IPS-NIHi7 (cell line): ENCODE results near the gene HSD17B4.
"Not testable (repeated sequence)": the region's sequence is repeated elsewhere in the genome, so short reads cannot be mapped to it uniquely, and the experiment has no call there.

ENCODE experiments used
- DNase-seq: peaks from one replicate; pipeline ENCODE4 v3.0.0; 2012; ENCODE audit warnings: mixed read lengths; ENCODE audit errors: extremely low spot score

Gene HSD17B4

DNA sequence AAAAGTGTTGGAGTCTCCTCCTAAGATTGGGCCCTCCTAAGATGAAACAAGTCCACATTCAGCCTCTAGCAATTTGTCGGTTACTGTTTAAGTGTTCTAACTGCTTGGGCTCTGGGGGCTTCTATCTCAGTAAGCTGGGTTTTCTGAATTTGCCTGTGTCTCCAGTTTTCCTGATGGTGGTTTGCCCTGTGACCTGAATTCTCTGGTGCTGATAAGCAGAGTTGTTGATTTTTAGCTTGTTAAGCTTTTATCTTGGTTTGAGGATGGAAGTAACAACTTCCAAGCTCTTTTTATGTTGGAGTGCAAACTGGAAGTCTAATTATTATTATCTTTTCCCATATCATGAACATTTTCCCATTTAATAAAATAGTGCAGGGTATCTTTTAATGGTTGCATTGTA lies 30.9 kb downstream of the HSD17B4 start:
- DNase-seq, result no peak

DNA sequence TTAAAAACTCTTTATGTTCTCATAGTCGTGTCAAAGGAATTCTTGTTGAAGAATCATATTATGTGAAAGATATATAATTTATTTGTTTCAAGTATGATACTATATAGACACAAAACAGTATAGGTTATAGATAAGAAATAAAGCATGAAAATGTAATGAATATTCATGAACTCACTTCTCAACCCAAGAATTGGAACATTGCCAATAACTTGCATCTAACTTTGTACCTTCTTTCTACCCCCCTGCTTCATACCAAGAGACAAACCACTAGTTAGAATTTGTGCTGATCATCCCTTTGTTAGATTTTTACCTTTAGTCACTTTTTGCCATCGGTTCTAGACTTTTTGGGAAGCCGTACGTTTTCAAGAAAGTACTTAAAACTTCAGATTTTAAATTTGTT lies 32.6 kb downstream of the HSD17B4 start:
- no peak for DNase-seq

DNA sequence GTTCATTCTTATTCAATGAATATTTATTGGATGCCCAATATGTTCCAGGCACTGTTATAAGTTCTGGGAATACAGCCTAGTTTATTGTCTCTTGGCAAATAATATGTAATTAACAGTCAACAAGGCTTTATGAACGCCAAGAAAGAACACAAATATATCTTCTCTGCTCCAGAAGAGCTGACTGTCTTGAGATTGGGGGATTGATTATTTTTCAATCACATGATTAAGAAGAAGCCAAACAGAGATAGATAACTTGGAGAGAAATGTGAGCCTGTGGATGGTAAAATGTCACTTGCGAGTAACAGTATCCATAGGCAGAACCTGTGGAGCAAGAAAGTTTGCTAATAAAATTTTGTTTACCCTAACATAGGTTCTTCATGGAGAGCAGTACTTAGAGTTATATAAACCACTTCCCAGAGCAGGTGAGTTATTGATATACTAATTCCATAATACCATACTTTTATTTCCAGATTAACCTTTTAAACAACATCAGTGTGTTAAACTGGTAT lies 49.4 kb downstream of the HSD17B4 start:
- DNase-seq, result no peak

DNA sequence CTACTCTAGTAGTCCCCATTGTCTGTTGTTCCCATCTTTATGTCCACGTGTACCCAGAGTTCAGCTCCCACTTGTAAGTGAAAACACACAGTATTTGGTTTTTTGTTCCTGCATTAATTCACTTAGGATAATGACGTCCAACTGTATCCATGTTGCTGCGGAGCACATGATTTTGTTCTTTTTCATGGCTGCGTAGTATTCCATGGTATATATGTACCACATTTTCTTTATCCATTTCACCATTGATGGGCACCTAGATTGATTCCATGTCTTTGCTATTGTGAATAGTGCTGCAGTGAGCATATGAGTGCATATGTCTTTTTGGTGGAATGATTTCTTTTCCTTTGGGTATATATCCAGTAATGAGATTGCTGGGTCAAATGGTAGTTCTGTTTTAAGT lies 51.6 kb downstream of the HSD17B4 start:
- not testable (repeated sequence) for DNase-seq

DNA sequence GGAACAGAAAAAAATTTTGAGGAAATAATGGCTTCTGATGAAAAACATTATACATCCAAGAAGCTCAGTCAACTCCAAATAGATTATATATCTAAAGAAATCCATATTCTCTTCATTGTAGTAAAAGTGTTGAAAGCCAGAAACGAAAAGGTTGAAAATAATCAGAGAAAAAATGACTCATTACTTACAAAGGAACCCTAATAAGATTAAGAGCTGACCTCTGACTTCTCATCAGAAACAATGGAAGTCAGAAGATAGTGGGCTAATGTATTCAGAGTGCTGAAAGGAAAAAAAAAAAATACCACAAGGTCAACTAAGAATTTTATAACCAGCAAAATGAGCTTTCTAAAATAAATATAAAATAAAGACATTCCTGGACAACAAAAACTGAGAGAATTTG lies 60.0 kb downstream of the HSD17B4 start:
- DNase-seq, result no peak

DNA sequence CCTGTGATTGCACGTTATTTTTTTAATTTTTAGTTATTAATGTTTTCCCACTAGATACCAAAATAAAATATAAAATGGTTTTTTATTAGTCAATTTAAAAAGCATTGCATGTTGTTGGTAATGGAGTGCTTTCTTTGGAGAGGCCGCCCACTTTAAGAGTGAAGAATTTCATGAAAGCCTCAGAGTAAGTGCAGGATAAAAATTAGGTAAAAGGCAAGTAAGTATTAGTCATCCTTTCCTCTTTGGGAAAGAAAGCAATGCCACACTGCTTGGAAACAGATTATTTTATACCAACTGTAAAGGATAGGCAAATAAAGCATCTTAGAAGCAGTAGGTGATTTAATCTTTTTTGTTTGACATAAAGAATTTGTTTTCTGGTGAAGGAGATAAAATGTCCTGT lies 62.9 kb downstream of the HSD17B4 start:
- no peak for DNase-seq

DNA sequence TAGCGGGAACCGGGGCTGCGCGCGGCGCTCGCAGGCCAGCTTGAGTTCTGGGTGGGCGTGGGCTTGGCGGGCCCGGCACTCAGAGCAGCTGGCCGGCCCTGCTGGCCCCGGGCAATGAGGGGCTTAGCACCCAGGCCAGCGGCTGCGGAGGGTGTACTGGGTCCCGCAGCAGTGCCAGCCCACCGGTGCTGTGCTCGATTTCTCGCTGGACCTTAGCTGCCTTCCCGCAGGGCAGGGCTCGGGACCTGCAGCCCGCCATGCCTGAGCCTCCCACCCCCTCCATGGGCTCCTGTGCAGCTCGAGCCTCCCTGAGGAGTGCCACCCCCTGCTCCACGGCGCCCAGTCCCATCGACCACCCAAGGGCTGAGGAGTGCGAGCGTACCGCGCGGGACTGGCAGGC lies 64.8 kb downstream of the HSD17B4 start:
- not testable (repeated sequence) for DNase-seq

DNA sequence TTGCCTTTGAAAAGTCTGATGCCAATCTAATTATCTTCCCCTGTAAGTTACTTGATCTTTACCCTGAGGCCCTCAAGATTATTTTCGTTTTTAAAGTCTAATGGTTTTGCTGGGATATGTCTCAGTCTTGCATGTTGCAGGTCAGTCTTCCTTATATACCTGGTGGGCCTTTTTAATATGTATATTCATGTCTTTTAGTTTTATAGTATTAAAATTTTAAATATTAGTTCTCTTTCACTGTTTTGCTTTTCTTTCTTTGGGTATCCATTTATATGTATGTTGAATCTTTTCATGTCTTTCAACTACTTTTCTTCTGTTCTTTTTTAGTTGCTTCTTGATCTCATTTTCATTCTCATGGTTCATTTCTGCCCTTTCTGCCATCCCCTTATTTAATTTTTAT lies 68.9 kb downstream of the HSD17B4 start:
- DNase-seq, result no peak

DNA sequence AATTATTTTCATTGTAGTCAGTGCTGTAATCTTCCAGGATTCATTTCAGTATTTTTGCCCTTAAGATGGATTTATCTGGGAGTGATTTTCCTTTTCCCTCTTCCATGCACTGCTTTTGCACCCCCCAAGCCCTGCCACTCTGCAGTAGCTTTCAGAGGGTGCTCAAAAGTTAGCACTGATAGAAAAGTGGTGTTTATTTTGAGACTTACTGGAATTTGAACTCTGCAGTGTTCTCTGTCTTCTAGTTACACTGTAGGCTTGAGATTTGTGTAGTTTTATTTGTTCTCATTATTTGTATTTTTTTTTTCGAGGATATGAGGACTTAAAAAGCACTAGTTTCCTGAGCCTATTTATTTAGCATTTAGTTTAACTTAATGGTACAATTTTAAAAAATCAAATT lies 70.5 kb downstream of the HSD17B4 start:
- no peak for DNase-seq

DNA sequence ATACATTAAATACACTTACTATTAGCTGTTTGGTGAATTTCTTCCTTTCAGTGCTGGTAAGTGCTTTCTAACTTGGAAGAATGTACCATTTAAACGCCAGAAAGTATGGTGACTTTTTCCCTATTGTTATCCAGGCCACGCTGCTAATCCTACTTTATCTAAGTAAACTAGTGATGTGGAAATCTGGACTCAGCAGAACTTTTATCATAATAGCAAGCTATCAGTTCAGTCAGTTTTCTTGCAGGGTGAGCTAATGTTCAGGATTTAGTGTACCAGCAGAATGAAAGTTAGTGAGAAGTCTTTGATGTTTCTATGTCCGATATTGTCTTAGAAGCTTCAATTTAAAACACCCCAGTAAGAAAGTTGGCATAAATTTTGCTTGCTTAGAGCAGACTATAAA lies 72.2 kb downstream of the HSD17B4 start:
- no peak for DNase-seq

DNA sequence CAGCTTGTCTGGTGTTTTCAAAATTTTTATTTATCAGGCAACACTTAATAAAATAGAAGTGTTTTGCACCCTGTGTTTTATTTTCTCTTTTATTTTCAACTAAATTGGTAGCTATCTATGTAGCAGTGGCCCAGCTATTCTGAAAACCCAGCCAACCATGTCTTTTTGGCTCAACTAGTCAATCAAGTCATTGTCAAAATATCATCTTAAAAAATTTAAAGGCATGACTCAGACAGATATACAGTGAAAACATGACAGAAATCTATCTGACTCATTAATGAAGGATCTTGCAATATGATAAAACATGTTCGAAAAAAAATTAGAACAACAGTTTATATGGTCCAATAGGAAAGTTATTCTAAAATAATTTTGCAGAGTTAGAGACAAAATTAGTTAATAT lies 75.1 kb downstream of the HSD17B4 start:
- no peak for DNase-seq

DNA sequence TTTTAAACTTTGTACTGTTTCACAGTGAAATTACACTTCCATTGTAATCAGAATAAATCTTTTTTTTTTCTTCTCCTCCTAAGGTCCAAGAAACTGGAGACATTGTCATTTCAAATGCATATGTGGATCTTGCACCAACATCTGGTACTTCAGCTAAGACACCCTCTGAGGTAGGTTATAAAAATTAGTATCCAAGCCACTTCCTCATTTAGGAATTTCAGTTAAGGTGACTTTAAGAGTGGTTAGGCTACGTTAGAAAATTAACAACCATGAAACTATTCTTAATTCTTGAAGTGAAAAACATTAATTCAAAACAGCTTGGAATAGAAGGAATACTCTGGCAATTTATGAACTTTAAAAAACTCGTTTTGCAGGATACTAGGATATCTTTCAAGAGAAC lies 77.5 kb downstream of the HSD17B4 start:
- DNase-seq, result no peak

DNA sequence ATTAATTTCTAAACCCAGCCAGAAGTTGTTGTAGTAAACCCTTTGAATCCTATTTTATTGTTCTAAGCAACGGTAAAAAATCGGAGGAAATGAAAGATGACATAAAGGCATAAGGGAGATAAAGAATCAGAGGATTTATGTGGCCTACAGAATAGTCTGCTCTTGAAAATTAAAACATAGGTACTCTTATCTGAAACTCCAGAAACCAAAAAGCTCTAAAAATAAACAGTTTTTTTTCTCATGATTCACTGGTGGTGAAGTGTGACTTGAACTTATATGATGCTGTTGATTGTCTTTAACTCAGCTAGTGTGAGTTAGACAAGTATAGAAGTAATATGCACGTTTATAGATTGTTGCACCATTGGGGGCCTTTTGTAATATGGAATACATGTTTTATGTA lies 80.3 kb downstream of the HSD17B4 start:
- DNase-seq, result no peak

DNA sequence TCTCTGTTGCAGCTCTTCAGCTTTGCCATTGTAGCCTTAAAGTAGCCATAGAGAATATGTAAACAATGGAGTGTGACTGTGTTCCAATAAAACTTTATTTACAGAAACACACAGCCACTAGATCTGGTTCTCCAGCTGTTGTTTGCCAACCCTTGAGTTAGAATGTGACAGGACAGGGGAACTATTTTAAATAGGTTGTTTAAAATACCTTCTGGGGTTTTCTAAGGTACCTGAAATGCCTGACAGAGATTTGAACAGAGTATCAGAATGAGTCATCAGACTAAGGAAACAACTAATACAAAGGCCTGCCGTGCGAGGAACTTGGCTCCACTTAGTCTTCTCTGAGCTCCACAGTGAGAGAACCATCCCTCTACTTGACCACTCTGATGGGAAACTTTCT lies 85.4 kb downstream of the HSD17B4 start:
- DNase-seq, result peak; percentile 7

DNA sequence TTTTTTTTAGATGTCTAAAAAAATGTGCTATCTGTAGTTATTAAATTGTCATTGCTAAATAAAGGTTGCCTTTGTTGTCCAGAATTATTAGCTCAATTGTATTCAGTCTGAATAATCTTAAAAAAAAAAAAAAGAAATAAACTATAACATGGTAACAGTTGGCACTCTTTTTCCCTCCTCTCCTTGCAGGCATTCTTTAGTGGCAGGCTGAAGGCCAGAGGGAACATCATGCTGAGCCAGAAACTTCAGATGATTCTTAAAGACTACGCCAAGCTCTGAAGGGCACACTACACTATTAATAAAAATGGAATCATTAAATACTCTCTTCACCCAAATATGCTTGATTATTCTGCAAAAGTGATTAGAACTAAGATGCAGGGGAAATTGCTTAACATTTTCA lies 89.4 kb downstream of the HSD17B4 start:
- no peak for DNase-seq

DNA sequence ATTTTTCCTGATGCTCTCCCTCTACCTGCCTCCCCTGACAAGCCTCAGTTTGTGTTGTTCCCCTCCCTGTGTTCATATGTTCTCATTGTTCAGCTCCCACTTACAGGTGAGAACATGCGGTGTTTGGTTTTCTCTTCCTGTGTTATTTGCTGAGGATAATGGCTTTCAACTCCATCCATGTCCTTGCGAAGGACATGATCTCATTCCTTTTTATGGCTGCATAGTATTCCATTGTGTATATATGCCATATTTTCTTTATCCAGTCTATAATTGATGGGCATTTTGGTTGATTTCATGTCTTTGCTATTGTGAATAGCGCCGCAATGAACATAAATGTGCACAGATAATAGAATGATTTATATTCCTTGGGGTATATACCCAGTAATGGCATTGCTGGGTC lies 99.5 kb downstream of the HSD17B4 start:
- no peak for DNase-seq

DNA sequence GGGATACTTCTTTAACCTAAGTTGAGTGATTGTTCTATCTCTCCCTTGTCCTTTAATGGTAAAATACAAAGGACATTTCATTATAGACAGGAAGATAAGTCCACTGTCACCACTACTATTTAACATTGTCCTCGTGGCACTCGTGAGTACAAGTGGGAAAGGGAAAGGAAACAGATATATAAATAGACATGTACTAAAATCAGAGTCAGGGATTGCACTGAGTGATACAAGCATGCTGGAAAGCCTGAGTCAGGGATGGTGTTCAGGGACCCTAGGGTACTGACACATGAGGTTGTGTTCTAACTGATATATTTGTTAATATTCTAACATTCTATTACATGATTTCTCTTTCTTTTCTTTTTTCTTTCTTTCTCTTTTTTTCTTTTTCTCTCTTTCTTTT lies 102.3 kb downstream of the HSD17B4 start:
- DNase-seq, result no peak

DNA sequence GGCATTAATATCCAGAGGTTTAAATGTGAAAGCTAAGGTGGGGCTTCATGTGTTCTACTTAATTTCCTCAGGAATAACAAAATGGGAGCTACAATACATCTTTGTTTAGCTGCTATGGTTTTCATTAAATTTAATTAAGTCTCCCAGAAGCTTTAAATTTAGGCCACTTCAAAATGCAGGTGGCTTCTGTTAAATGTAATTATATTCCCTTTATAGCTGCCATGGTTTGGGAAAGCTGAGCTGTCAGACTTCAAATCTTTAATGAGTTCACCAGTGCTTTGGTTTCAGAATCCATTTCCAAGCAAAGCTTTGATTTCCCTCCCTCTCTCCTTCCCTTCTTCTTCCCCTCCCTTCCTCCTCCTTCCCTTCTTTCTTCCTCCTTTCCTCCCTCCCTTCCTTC lies 118.6 kb downstream of the HSD17B4 start:
- DNase-seq, result no peak

DNA sequence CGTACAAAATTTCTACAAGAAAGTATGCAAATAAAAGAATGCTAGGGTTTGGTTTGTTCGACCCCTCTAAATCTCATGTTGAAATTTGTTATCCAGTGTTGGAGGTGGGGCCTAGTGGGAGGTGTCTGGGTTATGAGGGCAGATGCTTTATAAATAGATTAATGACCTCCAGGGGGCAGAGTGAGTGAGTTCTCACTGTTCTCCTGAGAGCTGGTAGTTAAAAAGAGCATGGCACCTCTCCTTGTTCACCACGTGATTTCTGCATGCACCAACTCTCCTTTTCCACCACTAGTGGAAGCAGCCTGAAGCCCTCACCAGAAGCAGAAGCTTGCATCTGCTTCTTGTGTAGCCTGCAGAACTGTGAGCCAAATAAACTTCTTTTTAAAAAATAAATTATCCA lies 126.6 kb downstream of the HSD17B4 start:
- DNase-seq, result peak; percentile 61

DNA sequence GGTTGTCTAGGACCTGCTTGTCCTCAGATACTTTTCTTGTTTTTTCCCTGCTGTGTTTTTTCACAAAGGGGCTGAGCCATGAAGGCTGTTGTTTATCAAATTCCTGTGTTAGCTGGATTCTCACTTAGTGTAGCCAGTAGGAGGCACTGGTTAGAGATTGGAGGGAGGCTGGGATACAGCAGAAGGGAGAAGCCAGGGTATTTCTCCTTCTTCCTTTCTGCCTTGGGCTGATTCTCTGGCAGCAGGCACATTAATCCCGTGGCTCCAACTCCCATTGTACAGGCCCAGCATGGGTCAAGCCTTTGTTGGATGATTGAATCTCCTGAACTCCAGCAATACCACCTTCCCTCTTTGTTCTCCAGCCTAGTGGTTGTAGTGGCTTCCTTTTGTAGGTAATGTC lies 130.7 kb downstream of the HSD17B4 start:
- peak; percentile 53 for DNase-seq

DNA sequence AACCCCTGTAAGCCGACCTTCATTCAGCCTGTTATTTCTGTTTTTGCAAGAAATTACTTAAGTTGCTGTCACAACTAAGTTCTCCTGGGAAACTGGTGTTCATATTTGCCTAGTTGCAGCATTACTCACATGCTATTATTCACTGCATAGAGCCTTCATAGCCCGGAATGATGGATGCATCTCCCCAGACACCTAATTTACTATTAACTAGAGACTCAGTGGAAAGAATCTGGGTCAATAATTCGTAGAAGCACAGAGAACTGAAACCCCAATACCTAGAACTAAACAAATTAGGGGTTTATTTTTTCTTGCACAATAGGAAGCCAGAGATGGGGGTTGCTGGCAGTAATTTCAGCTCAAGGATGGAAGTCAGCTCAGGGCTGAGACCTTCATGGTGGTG lies 131.4 kb downstream of the HSD17B4 start:
- DNase-seq, result no peak
